GM21737 (cell line): ENCODE data around the gene MAN1A1.

Experiments used
- ATAC-seq: cut with Tn5 transposase; IDR thresholded peaks from one replicate; pipeline ENCODE4 v1.9.1; 2021; ENCODE audit warnings: mild to moderate bottlenecking, moderate library complexity; ENCODE audit not compliant: unreplicated experiment

The MAN1A1 gene

GRCh38 chr6:119346936-119347335 is 2.6 kb downstream of the MAN1A1 start:
- ATAC-seq = no peak

DNA sequence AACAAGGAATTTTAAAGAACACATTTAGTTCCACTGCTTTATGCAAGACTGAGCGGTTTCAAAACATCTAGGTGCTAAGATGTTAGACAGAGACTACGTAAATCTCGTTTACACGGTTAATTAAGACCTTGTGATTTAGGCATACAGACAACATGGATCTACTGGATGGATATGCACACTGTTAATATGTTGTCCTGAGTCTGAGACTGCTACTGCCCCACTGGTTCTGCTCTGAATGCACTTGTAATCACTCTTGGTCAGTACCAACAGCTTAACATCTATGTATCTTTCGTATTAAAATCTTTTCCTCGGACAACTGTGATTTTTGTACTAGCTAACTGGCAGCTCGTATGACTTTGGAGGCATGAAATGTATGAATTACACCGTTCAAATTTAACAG is 3.1 kb downstream of the MAN1A1 start:
- ATAC-seq = no peak

DNA sequence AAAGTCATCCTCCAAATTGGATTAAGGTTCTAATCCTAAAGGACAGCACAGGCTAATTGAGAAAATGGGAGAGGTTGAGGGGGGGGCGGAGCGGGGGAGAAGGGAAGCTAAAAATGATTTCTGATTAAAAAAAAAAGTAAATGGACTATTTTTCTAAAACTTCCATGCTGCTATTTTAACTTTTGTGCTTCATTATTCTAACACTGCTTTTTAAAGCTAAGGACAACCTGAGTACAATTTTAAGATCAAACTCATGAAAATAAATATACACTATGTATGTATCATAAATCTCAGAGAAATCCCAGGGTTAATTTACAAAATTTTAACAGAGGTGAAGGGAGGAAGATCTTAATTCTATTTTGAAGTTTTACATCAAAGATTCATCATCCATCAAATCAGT is 4.4 kb downstream of the MAN1A1 start:
- ATAC-seq = no peak

- no peak for ATAC-seq
These were observed 5.3 kb downstream of the MAN1A1 start for GRCh38 chr6:119344306-119344705.

- no peak for ATAC-seq
These were observed 5.9 kb downstream of the MAN1A1 start for GRCh38 chr6:119343573-119344146.

GRCh38 chr6:119343167-119343566 is 6.4 kb downstream of the MAN1A1 start:
- ATAC-seq = no peak

GRCh38 chr6:119342430-119342829 is 7.1 kb downstream of the MAN1A1 start:
- ATAC-seq = no peak

DNA sequence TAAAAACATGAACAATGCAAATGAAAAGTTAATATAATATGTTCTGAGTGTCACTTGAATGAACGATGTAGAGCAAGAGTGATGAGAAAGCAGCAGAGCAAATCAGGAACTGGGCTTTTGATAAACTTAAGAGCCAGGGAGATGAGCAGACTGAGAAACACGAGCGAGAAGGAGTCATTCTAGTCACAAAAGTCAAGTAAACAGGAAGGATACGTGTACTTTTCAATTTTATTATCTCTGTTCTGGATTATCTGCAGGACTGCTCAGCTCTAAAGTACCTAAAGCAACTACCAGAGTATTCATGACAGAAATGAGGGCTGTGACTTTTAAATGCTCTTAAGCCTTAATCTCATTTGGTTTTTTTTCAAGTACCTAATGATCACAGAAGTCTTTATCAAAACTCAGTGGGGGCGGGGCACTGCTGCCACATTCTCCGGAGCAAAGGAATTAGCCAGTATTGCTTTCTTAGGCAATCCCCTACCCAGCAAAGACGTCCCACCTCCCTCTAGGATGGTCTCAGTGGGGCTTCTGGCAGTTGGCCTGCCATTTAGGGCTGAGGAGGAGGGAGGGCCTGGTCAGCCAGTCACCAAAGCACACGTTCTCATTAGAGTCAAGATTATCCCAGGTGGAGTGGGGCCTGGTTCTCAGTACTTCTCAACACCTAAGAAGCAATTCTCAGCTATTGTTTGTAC is 8.6 kb downstream of the MAN1A1 start:
- ATAC-seq = no peak

DNA sequence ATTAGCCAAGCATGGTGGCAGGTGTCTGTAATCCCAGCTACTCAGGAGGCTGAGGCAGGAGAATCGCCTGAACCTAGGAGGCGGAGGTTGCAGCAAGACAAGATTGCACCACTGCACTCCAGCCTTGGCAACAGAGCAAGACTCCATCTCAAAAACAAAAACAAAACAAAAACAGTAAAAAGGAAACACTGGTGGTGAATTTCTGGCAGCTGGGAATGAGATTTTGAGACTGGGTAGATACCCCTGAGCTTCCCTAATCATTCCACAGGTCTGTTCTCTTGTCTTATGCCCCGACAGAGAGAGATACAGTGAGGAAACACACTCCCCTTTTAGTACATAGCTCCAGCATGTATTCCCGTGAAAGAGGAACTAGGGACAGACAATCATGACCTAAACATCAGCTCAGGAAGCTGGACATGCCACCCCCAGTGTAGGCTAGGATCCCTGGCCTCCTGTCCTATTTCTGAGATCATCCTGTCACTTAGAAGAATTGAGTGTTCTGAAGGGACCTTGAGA is 9.6 kb downstream of the MAN1A1 start:
- no peak for ATAC-seq

- no peak for ATAC-seq
These were observed 11.8 kb downstream of the MAN1A1 start for GRCh38 chr6:119337762-119338161.

DNA sequence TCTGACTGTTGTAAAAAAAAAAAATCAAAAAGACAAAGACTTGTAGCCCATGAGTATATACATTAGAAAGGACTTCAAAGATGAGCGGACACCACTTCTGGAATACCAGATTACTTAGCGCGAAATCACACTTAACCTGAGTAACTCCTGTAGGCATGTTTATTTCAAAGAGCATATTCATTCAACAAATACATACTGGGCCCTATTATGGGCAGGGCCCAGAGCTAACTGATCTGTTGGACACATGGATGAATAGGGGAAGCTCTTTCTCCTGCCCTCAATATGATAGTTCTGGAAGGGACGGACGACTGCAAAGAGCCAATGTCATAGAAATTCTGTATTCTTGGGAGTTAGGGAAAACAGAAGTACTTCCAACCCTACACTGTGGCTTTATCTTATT is 12.3 kb downstream of the MAN1A1 start:
- ATAC-seq = no peak

- no peak for ATAC-seq
These were observed 14.9 kb downstream of the MAN1A1 start for GRCh38 chr6:119334535-119335264.

GRCh38 chr6:119333707-119334295 is 15.8 kb downstream of the MAN1A1 start:
- ATAC-seq = peak; percentile 60

GRCh38 chr6:119333063-119333609 is 16.4 kb downstream of the MAN1A1 start:
- ATAC-seq = no peak

DNA sequence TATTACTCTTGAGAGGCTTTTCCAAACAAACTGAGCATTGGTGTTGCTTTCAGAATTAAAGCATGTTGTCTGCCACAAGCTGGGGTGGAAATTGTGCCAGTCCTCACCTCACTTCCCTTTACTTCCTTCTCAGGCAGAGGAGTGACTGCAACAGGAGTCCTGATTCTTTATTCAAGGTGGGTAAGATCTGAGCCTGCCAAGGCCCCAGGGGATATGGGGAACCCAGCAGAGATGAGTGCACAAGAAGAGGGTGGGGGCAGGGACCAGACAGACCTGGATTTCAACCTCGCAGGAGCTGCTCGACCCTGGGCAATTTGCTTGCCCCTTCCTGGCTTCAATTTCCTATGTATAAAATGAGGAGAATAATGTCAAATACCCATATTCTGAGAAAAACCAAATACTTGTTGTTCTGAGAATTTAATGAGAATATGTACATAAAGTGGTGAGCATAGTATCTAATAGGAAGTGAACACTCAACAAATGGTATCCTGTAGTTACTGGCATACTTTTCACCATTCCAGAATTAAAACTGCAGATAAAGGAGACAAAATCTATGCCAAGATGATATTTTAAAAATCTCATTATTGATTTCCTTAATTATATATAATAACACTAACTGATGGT is 17.8 kb downstream of the MAN1A1 start:
- ATAC-seq = no peak

DNA sequence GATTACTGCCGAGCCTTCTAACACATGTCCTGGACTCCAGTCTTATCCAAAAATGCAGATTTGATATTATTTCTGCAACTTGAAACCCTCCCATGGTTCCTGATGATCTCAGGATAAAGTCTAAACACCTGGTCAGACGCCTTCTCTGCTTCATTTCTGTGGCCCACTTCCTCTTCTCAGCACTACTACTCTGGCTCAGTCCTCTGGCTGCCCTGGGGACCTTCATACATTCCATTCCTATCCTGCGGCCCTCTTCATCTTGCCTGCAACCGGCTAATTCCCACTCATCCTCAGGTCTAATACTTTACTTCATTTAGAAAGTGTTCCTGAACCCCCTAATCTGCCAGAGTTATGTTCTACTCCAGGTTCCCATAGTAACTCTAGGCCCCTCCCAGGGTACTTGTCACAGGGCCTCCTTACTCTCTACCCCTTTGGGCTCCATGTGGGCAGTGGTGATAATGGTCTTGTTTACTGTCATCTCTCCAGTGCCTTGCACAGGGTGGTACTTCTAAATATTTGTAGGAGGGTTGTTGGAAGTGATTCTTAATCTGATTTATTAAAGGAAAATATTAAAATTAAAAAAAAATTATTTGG is 18.9 kb downstream of the MAN1A1 start:
- no peak for ATAC-seq

- ATAC-seq = no peak
These were observed 19.8 kb downstream of the MAN1A1 start for GRCh38 chr6:119329794-119330180.

- ATAC-seq = no peak
These were observed 20.4 kb downstream of the MAN1A1 start for GRCh38 chr6:119328892-119329793.

DNA sequence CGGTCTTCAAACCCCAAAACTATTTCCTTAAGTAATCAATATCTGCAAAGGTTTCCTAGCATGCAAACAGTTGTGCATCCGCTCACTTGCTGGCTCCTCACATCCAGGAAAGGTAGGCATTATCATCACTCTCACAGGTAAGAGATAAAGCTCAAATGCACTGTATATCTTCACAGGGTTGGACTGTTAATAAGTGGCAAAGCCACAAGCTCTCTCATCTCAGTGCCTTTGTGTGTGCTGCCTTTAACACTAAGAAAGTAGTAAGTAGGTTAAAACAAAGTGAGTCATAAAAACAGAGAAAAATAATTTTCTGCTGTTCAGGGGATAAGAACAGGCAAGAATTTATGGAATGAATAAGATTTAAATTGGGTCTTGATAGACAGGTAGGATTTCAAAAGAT is 21.3 kb downstream of the MAN1A1 start:
- no peak for ATAC-seq

DNA sequence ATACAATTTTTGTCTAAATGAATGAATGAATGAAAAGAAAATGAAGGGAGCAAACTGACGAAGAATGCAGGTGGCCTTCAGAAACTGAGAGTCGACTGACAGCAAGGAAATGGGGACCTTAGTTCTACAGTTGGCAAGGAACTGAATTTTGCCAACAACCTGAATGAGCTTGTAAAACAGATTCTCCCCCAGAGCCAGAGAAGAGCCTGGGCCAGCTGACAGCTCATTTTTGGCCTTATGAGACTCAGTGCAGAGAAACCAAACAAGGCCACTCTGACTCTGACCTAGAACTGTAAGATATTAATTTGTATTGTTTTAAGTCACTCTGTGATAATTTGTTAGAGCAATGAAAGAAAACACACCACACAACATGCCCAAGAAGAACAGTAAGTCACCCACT is 21.8 kb downstream of the MAN1A1 start:
- no peak for ATAC-seq
